ENCODE measurements around the gene LDAF1.

GRCh38 chr16:21205303-21205702 lies 46.8 kb downstream of the LDAF1 start:
- TF ChIP-seq POLR2A (IDR thresholded peaks at IDR 0.05) (no peak), CTCF (IDR thresholded peaks at IDR 0.05) (no peak)
